ENCODE data around the gene POU3F1.

POU3F1 gene

DNA sequence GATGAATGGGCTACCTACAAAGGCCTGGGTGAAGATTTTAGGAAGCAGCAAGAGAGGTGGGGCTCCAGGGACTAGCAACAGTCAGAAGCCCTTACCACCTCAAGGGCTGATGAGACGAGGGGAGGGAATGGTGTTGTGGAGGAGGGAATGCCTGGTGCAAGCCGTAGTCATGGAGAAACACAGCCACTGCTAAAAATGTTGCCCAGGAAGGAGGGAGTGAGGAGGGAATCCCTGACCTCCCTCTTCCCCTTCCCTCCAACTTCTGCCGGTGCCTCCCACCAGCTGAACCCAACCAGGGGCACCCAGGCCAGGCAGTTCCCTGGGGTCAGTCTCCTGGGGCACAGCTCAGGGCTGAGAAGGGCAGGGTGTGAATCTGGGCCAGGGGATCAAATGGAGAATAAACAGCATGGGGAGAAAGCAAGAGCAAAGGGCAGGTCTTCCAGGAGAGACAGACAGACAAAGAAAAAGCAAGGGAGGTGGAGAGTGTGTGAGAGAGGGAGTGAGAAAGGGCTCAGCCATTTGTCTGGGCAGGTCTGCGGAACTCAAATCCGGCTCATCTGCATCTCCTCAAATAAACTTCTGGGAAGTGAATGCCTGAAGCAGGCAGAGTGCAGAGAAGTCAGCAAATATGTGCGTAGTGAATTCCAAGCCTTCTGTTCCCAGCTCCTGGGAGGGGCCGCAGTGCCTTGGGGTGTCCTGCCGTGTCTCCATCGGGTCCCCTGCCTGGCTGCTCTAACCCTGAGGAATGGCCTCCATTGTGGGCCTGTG is 27.1 kb upstream of the POU3F1 start:
- no peak for DNase-seq (ENCODE audit: low read depth in 2 of 2)

DNA sequence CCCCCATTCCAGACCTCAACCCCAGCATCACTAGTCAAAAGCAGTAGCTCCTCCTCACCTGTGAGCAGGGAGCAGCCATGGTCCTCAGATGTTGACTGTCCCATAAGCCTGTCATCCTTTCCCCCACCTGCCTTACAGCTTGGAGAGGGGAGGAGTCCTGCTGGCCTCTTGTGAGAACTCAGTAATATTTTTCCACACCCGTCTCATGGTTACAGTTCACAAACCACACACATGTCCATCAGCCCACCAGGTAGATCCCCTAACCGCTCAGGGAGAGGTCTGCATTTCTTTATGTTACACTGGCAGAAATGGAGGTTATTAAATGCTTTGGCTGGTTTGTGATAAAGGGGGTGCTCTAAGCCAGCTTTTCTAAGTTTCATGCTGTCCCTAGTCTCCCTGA is 26.3 kb upstream of the POU3F1 start:
- no peak for DNase-seq (ENCODE audit: low read depth in 2 of 2)

DNA sequence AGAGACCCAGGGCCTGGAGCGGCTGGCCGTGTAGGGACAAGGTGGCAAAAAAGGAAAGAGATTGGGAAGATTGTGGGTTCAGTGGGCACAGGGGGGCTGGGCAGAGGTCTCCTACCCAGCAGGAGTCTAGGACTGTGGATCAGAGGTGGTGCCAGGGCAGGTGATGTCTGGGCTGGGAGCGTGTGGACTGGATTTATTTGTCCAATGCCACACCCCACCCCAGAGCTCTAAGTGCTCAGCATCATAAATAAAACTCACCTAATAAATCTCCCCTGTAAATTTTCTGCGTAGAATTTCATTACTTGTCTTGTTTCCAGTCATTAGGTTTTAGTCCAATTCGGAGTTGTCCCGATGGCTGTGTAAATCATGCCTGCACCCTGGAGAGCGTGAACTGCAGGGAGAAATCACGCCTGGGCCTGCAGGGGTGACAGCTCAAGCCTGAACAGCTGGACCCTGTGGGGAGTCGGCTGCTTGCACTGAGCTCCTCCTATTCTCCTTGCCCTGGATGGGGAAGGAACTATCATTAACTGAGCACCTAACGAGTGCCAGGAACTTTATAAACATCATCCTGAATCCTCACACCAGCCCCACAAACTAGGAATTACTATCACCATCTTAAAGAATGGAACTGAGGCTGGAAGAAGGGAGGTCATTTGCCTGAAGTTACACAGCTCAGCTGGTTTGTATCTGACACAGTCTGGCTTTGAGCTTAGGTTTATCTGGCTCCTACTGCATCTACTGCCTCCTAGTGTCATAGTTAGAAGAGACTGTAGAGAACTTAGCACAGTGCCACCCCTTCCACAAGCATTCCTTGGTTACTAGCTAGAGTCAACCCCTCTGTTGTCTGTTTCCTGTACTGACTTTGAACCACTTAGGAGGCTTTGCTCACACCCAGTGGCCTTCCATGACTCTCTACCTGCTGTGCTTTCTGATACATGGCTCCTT is 25.0 kb upstream of the POU3F1 start:
- DNase-seq (ENCODE audit: low read depth in 2 of 2), result no peak

DNA sequence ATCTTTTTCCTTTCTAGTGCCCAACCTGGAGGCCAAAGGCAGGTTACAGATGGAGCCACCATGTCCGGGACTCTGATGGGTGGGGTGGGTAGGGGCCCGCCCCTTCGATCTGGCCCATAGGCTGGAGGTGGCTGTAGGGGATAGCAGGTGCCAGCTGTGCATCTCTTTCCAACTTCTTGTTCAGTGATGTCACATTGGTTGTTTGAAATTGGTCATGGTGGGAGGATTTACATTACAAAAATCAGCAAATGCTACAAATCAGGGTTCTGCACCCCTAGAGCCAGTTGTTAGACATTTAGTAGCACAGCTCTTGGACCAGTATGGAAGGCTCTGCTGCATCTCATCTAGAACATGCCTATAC is 22.4 kb upstream of the POU3F1 start:
- no peak for DNase-seq (ENCODE audit: low read depth in 2 of 2)

DNA sequence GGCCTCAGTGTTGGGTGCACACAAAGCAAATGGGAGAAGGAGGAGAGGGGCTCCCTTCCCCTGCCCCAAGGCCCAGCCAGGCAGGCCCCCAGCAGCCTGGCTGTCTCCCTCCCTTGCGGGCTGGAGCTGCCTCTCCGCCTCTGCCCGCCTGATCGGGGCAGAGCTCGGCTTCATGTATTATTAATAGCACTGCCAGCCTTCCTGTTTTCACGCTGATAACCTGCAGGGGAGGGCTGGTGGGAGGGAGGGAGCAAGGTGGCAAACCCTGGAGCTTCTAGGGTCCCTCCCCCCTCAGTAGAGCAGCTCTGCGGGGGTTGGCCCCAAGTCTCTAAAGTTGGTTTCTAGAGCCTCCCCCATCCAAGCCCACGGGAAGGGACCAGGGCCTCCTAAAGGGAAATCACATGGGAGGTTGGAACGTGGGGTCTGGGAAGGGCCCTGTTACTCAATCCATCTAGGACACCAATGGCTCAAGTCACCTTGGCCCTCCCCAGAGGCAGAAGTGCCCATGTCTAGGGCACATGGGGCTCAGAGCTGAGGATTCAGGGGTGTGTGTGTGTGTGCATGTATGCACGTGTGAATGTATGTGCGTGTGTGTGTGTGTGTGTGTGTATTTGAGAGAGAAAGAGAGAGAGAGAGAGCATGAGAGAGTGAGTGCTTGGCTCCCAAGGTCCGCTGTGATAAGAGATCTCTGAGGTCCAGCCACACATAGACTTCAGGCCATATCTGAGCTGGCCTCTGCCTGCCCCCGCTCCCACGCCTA is 21.8 kb upstream of the POU3F1 start:
- no peak for DNase-seq (ENCODE audit: low read depth in 2 of 2)

DNA sequence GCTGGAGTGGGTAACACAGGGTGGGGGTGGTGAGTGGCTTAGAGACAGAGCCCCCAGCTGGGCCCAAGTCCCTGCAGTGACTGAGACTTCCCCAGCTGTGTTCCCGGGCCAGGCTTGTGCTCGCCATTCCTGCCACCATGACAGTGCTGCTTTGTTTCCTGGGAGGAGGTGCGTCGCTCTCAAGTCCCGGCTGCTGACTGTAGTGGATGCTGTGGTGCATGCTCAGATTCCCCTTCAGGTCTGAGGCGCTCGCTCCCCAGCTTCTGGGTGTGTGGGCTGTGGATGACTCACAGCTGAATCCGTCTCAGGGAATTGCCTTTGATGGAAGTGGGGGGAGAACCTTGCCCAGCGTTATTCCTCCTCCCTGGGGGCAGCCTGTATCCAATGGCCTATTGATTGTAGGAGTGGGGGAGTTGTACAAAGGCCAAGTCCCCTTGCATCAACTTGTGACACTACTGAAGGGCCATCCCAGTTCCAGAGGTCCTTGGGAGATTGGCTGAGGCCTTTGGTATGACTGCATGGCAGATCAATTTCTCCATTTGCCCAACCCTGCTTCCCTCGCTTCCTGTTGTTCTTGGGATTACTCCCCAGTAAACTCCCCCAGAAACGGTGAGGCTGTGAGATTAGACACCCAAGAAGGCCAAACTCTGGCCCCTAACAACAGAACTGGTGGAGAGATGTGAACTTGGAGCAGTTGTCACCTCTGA is 17.8 kb upstream of the POU3F1 start:
- no peak for DNase-seq (ENCODE audit: low read depth in 2 of 2)

DNA sequence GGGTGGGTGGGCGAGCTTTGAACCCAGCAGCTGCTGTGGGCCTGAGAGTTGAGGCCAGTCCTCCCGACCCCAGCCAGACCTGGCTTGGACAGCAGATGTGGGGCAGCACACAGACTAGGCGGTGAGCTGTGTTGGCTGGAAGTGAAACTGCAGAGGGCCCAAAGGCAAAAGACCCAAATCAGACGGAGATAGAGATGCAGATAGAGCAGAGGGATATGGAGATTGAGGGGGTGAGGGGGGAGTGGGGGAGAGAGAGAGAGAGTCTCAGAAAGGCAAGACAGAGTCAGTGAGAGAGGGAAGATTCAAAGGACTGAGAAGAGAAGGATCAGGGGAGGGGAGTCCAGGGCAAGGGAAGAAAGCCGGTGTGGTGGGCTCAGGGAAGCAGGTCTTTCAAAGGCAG is 17.0 kb upstream of the POU3F1 start:
- DNase-seq (ENCODE audit: low read depth in 2 of 2), result no peak

DNA sequence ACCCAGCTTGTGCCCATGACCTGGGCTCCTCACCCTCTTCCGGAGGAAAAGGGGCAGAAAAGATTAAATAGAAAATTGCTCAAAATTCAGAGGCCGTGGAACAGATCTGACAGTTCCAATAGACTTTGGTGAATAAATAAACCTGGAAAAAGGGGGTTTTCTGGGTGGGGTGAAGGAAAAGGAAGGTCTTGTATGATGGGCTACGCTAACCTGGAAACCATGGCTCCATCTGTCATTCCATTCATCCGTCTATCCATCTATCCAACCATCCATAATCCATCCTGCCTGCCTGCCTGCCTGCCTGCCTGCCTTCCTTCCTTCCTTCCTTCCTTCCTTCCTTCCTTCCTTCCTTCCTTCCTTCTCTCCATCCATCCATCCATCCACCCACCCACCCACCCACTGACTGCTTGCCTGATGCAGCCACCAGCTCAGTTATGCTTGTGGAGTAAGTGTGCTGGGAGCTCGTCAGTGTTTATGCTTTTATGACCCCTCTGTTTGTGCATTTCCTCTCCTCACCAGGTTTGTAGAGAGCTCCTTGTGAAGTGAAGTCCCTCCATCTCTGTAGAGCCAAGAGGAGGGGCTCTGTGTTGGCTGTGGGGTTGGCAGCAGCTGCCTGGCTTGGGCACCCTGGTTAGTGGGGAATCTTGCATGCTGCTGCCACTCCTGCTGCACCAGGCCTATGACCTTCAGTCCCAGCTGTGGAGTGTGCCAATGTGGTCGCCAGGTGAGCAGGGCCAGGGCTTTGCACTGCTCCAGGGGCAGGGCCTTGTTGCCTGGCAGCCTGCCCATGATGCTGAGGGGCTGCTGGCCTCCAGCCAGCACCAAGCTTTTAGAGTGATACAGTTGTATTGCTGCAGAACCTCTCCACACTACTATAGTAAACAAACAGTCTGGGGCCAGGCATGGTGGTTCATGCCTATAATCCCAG is 16.0 kb upstream of the POU3F1 start:
- DNase-seq (ENCODE audit: low read depth in 2 of 2), result no peak

DNA sequence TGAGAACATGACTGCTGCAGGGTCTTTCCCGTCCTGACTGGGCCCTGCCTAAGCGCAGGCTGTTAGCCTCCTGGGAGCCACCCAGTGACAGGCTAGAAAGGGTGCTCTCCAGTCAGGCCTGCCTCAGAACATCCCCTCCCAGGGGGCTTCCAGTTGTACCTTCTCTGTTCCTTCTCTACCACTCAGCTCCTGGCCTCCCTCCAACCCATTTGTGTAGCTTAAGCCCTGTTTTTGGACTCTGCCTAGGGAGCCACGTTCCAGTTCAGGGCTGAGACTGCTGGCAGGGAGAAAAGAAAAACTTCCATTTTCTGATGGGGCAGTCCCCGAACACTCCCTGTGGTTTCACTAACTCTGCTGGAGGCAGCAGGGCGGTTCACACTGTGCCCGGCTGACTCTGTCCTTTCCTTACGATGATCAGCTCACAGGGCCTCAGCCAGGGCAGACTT is 15.3 kb upstream of the POU3F1 start:
- DNase-seq (ENCODE audit: low read depth in 2 of 2), result no peak

DNA sequence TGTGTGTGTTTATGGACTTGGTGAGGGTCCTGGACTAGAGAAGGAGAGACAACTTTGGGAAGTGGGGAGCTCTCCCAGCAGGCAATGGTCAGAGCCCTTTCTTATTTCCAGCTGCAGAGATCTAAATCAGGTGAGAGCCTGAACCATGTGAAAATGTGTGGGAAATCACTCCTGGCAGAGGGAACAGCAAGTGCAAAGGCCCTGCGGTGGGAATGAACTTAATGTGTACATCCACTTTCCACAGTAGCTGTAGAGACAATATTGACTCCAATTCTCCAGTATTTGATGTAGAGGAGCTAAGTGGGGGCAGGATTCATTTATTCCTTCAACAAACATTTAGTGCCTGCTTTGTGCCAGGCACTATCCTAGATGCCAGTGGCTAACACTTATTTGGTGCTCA is 14.7 kb upstream of the POU3F1 start:
- DNase-seq (ENCODE audit: low read depth in 2 of 2), result no peak

DNA sequence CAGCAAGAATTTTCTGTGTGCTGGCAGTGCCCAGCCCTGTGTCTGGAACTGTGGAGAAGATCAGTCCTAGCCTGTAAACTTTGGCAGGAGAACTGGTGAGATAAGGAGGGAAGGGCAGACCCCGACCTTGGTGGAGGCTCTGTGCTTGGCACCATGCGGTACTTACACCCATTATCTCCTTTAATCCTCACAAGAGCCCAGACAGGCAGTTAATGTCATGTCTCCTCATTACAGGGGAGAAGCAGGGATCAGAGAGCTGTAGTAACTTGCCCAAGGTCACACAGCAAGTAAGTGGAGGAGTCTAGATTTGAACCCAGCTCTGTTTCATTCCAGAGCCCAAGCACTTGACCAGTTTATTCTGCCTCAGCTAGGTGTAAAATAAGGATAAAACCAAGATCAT is 13.9 kb upstream of the POU3F1 start:
- DNase-seq (ENCODE audit: low read depth in 2 of 2), result no peak

DNA sequence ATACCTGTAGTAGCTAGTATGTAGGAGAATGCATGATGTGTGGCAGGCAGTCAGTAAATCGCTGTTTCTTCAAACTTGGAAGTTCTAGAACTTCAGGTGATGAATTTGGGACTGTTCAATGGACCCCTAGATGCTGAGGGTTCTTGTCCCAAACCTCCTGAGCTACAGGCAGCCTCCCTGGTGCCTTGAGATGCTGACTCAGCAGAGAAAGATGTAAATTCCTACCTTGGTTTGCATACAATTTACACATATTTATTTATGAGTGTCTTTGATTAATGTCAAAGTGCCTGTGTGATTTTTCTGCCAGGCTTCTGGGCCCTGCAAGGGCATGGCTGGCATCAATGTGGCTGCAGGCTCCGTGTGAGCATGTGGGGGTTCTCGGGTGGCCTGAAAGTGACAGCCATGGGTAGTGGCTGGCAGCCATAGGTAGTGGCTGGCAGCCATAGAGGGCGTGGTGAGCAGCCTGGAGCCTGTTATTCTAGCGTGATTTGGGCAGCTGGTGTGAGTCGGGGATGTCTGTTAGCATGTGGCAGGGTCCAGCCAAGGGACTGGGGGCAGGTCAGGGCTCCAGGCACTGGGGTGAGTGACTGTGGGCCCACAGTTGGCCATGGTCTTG is 13.2 kb upstream of the POU3F1 start:
- DNase-seq (ENCODE audit: low read depth in 2 of 2), result no peak

DNA sequence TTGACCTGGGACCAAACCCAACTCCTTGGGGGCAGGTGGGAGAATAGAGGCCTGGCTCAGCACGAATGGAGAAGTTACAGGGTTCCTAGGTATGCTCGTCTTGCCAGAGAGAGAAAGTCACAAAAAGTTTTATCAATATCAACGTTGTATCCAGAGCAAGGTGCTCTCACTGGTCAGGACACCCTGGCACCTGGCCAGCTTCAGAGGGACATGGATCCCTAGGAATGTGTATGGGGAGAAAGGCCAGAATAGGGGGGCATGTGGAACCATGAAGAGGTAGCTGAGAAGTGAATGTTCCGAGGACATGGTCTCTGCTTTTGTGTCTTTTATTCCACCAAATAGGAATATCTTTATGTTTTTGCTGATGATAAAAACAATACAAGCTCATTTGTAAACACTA is 9.4 kb upstream of the POU3F1 start:
- no peak for DNase-seq (ENCODE audit: low read depth in 2 of 2)

DNA sequence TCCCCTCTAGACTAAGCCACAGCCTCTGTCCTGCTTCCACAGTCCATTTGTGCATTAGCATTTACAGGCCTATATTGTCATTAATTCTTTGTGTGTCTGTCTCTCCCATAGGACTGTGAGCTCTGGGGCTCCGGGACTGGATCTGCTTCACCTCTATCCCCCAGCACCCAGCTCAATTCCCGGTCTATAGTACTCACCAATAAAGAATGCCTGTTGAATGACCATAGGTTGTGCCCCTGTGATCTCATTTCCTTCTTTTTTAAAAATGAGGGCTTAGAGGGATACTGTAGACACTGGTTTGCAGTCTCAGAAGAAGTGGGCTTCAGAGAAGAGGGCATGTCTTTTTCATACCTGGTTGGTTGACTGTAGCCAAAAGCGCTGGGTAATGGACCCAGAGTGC is 8.8 kb upstream of the POU3F1 start:
- DNase-seq (ENCODE audit: low read depth in 2 of 2), result no peak

DNA sequence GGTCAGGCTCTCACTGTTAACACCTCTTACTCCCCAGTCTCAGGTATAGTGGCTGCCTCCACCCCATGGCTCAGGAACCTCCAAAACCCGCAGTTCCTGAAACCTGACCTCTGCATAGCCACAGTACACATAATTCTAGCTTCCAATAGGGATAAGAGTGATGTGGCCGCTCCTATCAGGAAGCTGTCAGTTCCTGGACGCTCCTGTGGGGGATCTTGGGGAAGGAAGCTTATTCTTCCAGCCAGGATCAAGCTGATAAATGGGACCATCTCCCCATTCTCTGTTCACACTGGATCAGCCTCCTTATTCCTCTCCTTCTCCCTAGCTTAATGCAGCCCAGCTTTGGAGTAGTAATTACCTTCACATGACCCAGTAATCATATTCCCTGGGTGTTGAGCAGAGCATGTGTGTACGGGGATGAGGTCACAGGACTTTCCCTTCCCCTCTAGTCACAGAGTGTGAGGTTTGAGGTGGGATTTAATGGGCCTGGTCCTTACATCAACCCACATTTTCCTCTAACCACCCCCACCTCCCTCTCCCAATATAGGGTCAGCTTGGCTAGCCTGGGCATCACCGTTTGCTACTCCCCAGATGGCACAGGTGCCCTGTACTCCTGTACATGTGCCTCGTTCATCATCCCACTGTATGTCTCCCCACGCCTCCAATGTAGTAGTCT is 7.0 kb upstream of the POU3F1 start:
- no peak for DNase-seq (ENCODE audit: low read depth in 2 of 2)

DNA sequence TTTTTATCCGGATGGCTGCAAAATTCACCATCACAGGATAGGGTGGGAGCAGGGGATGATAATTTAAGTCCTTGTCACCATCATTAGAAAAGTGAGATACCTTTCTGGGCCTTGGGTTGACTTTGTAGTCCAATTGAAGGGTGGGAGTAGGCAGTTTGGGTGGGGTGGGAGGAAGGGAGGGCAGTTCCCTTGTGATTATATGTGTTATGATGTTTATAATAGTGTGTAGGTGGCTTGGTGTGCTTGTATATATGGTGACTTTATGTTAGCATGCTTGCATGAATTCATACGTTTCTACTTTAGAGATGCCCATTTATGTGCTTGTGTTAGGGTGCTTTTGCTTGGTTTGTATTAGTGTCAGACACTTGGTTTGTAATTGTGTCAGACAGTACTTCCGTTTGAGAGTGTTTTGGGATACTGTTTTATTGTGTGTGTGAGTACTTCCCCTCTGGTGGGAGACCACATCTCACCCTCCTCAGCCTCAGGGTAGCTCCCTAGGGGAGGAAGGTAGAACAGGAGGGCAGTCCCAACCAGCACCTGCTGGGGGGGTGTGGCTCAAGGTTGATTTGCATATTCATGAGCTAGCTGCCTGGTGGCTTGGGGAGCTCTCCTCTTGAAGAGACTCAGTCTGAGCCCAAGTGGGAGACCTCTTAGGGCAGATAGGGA is 6.3 kb upstream of the POU3F1 start:
- no peak for DNase-seq (ENCODE audit: low read depth in 2 of 2)

DNA sequence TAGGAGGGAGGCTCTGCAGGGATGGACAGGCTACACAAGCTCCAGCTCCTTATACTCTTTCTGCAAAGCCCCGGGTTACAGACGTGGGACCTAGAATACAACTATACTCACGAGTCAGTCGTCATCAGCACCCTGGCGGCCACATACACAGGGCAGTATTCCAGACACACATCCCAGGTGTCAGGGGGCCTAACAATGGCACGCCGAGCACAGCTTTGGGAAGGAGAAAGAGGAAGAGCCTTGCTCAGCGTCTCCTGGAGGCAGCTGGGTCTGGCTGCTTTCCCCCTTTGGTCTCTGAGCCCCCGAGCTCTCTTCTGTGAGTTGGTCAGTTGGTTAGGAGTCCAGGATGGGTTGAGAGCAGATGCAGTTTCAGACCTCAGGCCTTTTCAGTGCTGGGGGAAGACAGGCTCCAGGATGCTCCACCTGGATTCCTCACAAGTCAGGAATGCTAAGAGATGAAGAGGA is 4.5 kb upstream of the POU3F1 start:
- DNase-seq (ENCODE audit: low read depth in 2 of 2), result no peak

DNA sequence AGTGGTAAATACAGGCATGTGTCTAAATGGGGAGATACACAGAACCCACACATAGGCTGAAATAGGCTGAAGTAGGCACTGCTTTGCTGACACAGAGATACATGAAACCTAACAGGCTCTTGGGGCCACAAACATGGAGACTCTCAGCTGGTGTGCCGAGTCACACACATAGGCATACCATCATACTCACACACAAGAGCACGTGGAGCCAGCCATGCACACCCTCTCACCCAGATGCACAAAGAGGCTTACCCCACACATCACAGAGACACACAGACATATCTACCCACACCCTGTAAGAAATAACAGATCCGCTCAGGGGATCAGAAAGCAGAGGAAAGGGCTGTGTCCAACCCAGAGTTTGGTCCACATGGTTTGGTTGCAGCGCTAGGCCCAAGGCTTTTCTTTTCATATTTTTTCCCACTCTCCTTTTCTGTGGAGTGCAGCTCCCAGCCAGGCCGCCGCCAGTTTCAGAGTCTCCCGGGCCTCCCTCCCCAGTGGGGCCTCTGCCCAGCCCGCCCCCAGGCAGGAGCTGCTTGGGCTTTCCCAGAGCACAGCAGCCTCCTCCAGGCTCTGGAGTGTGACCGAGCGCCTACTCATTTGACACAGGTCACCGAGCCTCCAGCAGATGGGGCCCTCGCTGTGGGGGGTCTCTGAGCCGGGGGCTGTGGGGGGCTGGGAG is 3.9 kb upstream of the POU3F1 start:
- no peak for DNase-seq (ENCODE audit: low read depth in 2 of 2)

Measured in stimulated activated CD8-positive, alpha-beta memory T cell treated with anti-CD3 and anti-CD28 coated beads, Interleukin-7, amount 100 ng/mL, for 1 hour (primary cell).